CD14-positive monocyte (primary cell): ENCODE results near the gene WNT5B. TPM values are rescaled to one million over a fixed set of nuclear protein-coding genes. Genes with fewer than 3 reads are reported as not detected.

Source experiments
- DNase-seq, 3 donors: peaks; one replicate each; pipeline ENCODE4 v3.0.0-alpha.2; 2011 to 2022
- H2AFZ ChIP-seq: 2 replicates; pipeline ENCODE4 v1.6.0; 2012; ENCODE audit warnings: mild to moderate bottlenecking, low read depth, low read length, inconsistent platforms; ENCODE audit not compliant: insufficient read depth, poor library complexity, severe bottlenecking
- H3K27ac ChIP-seq, 2 donors: 1 replicate in 1 of 2; 2 replicates in 1 of 2; pipeline ENCODE4 v1.5.1; 2012 to 2013; ENCODE audit warnings: low read length in 2 of 2, control low read depth in 1 of 2, inconsistent platforms in 1 of 2, low read depth in 1 of 2, mild to moderate bottlenecking in 1 of 2
- H3K27me3 ChIP-seq, 2 donors: one replicate each; pipeline versions ENCODE4 v1.6.0 to v1.6.1; 2011 to 2013; ENCODE audit warnings: low read length in 2 of 2; ENCODE audit not compliant: control insufficient read depth in 2 of 2, insufficient read depth in 2 of 2
- H3K36me3 ChIP-seq, 2 donors: replicated peaks in 1 of 2; 1 replicate in 1 of 2; 2 replicates in 1 of 2; pipeline versions ENCODE4 v1.5.1 to v1.6.1; 2012 to 2013; ENCODE audit warnings: low read length in 2 of 2, control low read depth in 1 of 2, inconsistent platforms in 1 of 2, mild to moderate bottlenecking in 1 of 2; ENCODE audit not compliant: insufficient read depth in 2 of 2, control insufficient read depth in 1 of 2
- H3K4me1 ChIP-seq, 2 donors: 1 replicate in 1 of 2; 2 replicates in 1 of 2; pipeline versions ENCODE4 v1.5.1 to v1.6.1; 2012 to 2013; ENCODE audit warnings: low read length in 2 of 2, control low read depth in 1 of 2, inconsistent platforms in 1 of 2, mild to moderate bottlenecking in 1 of 2, moderate library complexity in 1 of 2; ENCODE audit not compliant: insufficient read depth in 2 of 2, control insufficient read depth in 1 of 2
- H3K4me2 ChIP-seq: replicated peaks from 2 replicates; pipeline ENCODE3; 2012; ENCODE audit warnings: low read length, moderate library complexity, mild to moderate bottlenecking; ENCODE audit not compliant: poor library complexity, severe bottlenecking; ENCODE audit errors: extremely low read depth
- H3K4me3 ChIP-seq, 3 experiments: fragments of 200-600 bp in 1 of 3; sonication (generic) in 1 of 3; replicated peaks in 1 of 3; 1 replicate in 2 of 3; 2 replicates in 1 of 3; pipeline ENCODE4 v1.5.1; 2011 to 2013; ENCODE audit warnings: low read length in 3 of 3, mild to moderate bottlenecking in 3 of 3, control low read depth in 2 of 3, low read depth in 2 of 3, inconsistent platforms in 1 of 3, moderate library complexity in 1 of 3
- H3K79me2 ChIP-seq: 2 replicates; pipeline ENCODE4 v1.6.0; 2012; ENCODE audit warnings: mild to moderate bottlenecking, control low read depth, inconsistent platforms, low read length, moderate library complexity; ENCODE audit not compliant: insufficient read depth
- H3K9ac ChIP-seq: 2 replicates; pipeline ENCODE4 v1.6.0; 2017; ENCODE audit warnings: low read length, mild to moderate bottlenecking; ENCODE audit not compliant: insufficient read depth, poor library complexity, severe bottlenecking
- H3K9me3 ChIP-seq, 2 donors: replicated peaks in 1 of 2; 1 replicate in 1 of 2; 2 replicates in 1 of 2; pipeline versions ENCODE4 v1.5.1 to v1.6.1; 2012 to 2013; ENCODE audit warnings: low read length in 2 of 2, control low read depth in 1 of 2; ENCODE audit not compliant: control insufficient read depth in 1 of 2, insufficient read depth in 1 of 2
- H4K20me1 ChIP-seq: 2 replicates; pipeline ENCODE4 v1.6.0; 2012; ENCODE audit warnings: mild to moderate bottlenecking, low read length, control low read depth, moderate library complexity; ENCODE audit not compliant: insufficient read depth
- H3K27ac Mint-ChIP-seq, 7 donors: one replicate each; pipeline ENCODE4 v1.8.0; 2020; ENCODE audit warnings: mild to moderate bottlenecking in 7 of 7, mixed read lengths in 7 of 7, moderate library complexity in 6 of 7, inconsistent platforms in 2 of 7
- H3K27me3 Mint-ChIP-seq, 3 donors: one replicate each; pipeline ENCODE4 v1.8.0; 2021 to 2022; ENCODE audit warnings: low read depth in 3 of 3, mild to moderate bottlenecking in 3 of 3, mixed read lengths in 3 of 3, moderate library complexity in 3 of 3, inconsistent platforms in 1 of 3
- H3K36me3 Mint-ChIP-seq, 2 donors: one replicate each; pipeline ENCODE4 v1.8.0; 2020; ENCODE audit warnings: mixed read lengths in 2 of 2, inconsistent platforms in 1 of 2, mild to moderate bottlenecking in 1 of 2
- H3K4me1 Mint-ChIP-seq: one replicate; pipeline ENCODE4 v1.8.0; 2020; ENCODE audit warnings: mild to moderate bottlenecking, mixed read lengths
- H3K4me3 Mint-ChIP-seq, 2 donors: one replicate each; pipeline ENCODE4 v1.8.0; 2020; ENCODE audit warnings: mild to moderate bottlenecking in 2 of 2, mixed read lengths in 2 of 2, moderate library complexity in 1 of 2
- H3K9me3 Mint-ChIP-seq, 7 donors: one replicate each; pipeline ENCODE4 v1.8.0; 2020 to 2022; ENCODE audit warnings: mixed read lengths in 7 of 7, mild to moderate bottlenecking in 6 of 7, moderate library complexity in 6 of 7, inconsistent platforms in 2 of 7
- CTCF ChIP-seq: fragments of 200-600 bp; IDR thresholded peaks from one replicate; pipeline ENCODE4 v1.8.0; 2022; ENCODE audit warnings: antibody characterized with exemption, mild to moderate bottlenecking
- WGBS: methylation state at CpG from one replicate; pipeline ENCODE4 v1.1.5; 2013; ENCODE audit warnings: missing lambda C conversion rate; ENCODE audit not compliant: insufficient coverage; 5-methylcytosine and 5-hydroxymethylcytosine counted together
- intact Hi-C, 2 donors: fragments of 100-400 bp; cut with micrococcal nuclease; formaldehyde crosslinking; loops; one replicate each; pipeline versions ENCODE4 v1.15.0 to v1.15.1; 2023
- polyA plus RNA-seq, 3 donors: library from polyadenylated mRNA; depleted of rRNA in 1 of 3; unstranded in 2 of 3; stranded (reverse) in 1 of 3; fragments of 300-500 nt in 2 of 3; fragments of >200 nt in 1 of 3; fragmentation: Illumina TruSeq in 2 of 3; gene quantifications; 1 replicate in 2 of 3; 2 replicates in 1 of 3; pipeline ENCODE4 v1.2.3, GENCODE V29; 2012 to 2021

The WNT5B gene
- polyA plus RNA-seq, 3 donors: 2.7 to 4.1 (median 3.1) TPM

- 98% methylated on average over 7 of the region's 9 CpGs for WGBS
- no peak for DNase-seq
- Histone ChIP-seq H3K4me3 (no peak overlapping the region), H3K36me3 (no peaks in the 10 kb centered on the region), H4K20me1 (no peaks in the 10 kb centered on the region), H3K27ac (no peak overlapping the region), H3K27me3 (no peaks in the 10 kb centered on the region), H3K79me2 (no peaks in the 10 kb centered on the region), H2AFZ (no peak overlapping the region), H3K9me3 (no peaks in the 10 kb centered on the region), H3K4me2 (no peak overlapping the region), H3K9ac (no peak overlapping the region), H3K4me1 (peaks cover 15 to 21% of the 10 kb centered on the region in 2 donors)
- Mint-ChIP-seq H3K27me3 (peaks cover 0 to 2% (median 1%) of the 10 kb centered on the region in 3 donors), H3K9me3 (peaks cover 0 to 2% (median 0%) of the 10 kb centered on the region in 7 donors), H3K36me3 (peaks cover 31 to 38% of the 10 kb centered on the region in 2 donors), H3K4me1 (peaks cover 26% of the 10 kb centered on the region), H3K27ac (no peak overlapping the region), H3K4me3 (no peak overlapping the region)
- no peak for TF ChIP-seq CTCF
- intact Hi-C loops: no loop called here
Measured at GRCh38 chr12:1643043-1643442, 14.0 kb downstream of the WNT5B start.

GRCh38 chr12:1643905-1644533 lies 15.0 kb downstream of the WNT5B start:
- Histone ChIP-seq H3K4me3 (no peak overlapping the region), H3K4me1 (peaks cover 10 to 16% of the 10 kb centered on the region in 2 donors), H3K36me3 (no peaks in the 10 kb centered on the region), H3K9me3 (no peaks in the 10 kb centered on the region), H3K79me2 (no peaks in the 10 kb centered on the region), H3K27ac (no peak overlapping the region), H3K4me2 (no peak overlapping the region), H2AFZ (no peak overlapping the region), H4K20me1 (no peaks in the 10 kb centered on the region), H3K27me3 (no peaks in the 10 kb centered on the region), H3K9ac (no peak overlapping the region)
- peaks cover 0 to 2% (median 1%) of the 10 kb centered on the region in 3 donors for H3K27me3 Mint-ChIP-seq
- 100% methylated on average over 4 of the region's 7 CpGs for WGBS
- no peak overlapping the region for H3K4me3 Mint-ChIP-seq
- no peak overlapping the region for H3K27ac Mint-ChIP-seq
- intact Hi-C loops: no loop called here
- peaks cover 0 to 2% (median 0%) of the 10 kb centered on the region in 7 donors for H3K9me3 Mint-ChIP-seq
- no peak for DNase-seq
- H3K36me3 Mint-ChIP-seq: peaks cover 37 to 38% of the 10 kb centered on the region in 2 donors
- H3K4me1 Mint-ChIP-seq: peaks cover 20% of the 10 kb centered on the region
- TF ChIP-seq CTCF: no peak
